HCT116 (cell line): ENCODE data around the gene SENP1. TPM values are rescaled to one million over a fixed set of nuclear protein-coding genes. Genes with fewer than 3 reads are reported as not detected.

ENCODE experiments used
- ATAC-seq: fragments of 200-7000 bp; cut with Tn5 transposase; 2 replicates; pipeline ENCODE4 v1.9.1; 2020; ENCODE audit warnings: mild to moderate bottlenecking, moderate library complexity
- BruUV-seq: library from RNA; stranded (reverse); fragments of 400-500 nt; replicated peaks from 2 replicates; lab custom pipeline; 2021; lab: Mats Ljungman, UMichigan
- CTCF ChIA-PET: fragments of 300-600 bp; sonication (Branson Sonifier 250); formaldehyde crosslinking; loops from one replicate; lab custom pipeline; 2021; ENCODE audit warnings: antibody characterized with exemption; lab: Charles Lee
- POLR2A ChIA-PET: fragments of 300-600, 350-600 bp; sonication (Branson Sonifier 250); formaldehyde crosslinking; loops from one replicate; lab custom pipeline; 2021; ENCODE audit warnings: antibody characterized with exemption; lab: Charles Lee
- RAD21 ChIA-PET, 2 experiments: fragments of 300-600 bp; sonication (Branson Sonifier 250); formaldehyde crosslinking; loops; one replicate each; lab custom pipeline; 2023; ENCODE audit warnings: low total read pairs in 2 of 2; ENCODE audit not compliant: uncharacterized antibody in 2 of 2, unreplicated experiment in 2 of 2, low non-redundant PET in 1 of 2; lab: Charles Lee
- DNase-seq: peaks from one replicate; pipeline ENCODE4 v3.0.0-alpha.2; 2010; ENCODE audit warnings: low read depth, low spot score
- H2AFZ ChIP-seq: fragments of 200-600 bp; shearing (Covaris generic), sonication (generic); 2 replicates; pipeline ENCODE4 v1.6.1; 2017; ENCODE audit warnings: low read depth, mixed run types, mixed read lengths, antibody characterized with exemption, low read length; ENCODE audit not compliant: poor library complexity, severe bottlenecking
- H3K27ac ChIP-seq: 2 replicates; pipeline ENCODE4 v1.5.1; 2012; ENCODE audit warnings: low read depth, low read length
- H3K27me3 ChIP-seq: fragments of 200-600 bp; sonication (generic); 2 replicates; pipeline ENCODE4 v1.6.1; 2016; ENCODE audit warnings: mixed run types, low read length, mixed read lengths; ENCODE audit not compliant: insufficient read depth
- H3K36me3 ChIP-seq, 2 experiments: fragments of 200-500 bp in 1 of 2; fragments of 200-600 bp in 1 of 2; sonication (Bioruptor generic) in 1 of 2; sonication (generic) in 1 of 2; 2 replicates each; pipeline versions ENCODE4 v1.5.1 to v1.6.1; 2014 to 2016; ENCODE audit warnings: low read length in 2 of 2, inconsistent platforms in 1 of 2, mixed read lengths in 1 of 2, mixed run types in 1 of 2; ENCODE audit not compliant: insufficient read depth in 2 of 2, control insufficient read depth in 1 of 2
- H3K4me1 ChIP-seq, 2 experiments: fragments of 200-600 bp in 1 of 2; sonication (generic) in 1 of 2; 2 replicates each; pipeline versions ENCODE4 v1.5.1 to v1.6.1; 2012 to 2017; ENCODE audit warnings: low read length in 2 of 2, inconsistent platforms in 1 of 2, mild to moderate bottlenecking in 1 of 2, mixed read lengths in 1 of 2, mixed run types in 1 of 2, moderate library complexity in 1 of 2; ENCODE audit not compliant: insufficient read depth in 2 of 2, control insufficient read depth in 1 of 2
- H3K4me2 ChIP-seq: fragments of 200-600 bp; sonication (generic); 2 replicates; pipeline ENCODE4 v1.6.1; 2017; ENCODE audit warnings: mixed run types, low read length, mixed read lengths
- H3K4me3 ChIP-seq, 2 experiments: fragments of 200-600 bp in 1 of 2; sonication (generic) in 1 of 2; replicated peaks in 1 of 2; 2 replicates each; pipeline ENCODE4 v1.5.1; 2011 to 2016; ENCODE audit warnings: low read length in 2 of 2, control low read depth in 1 of 2, low read depth in 1 of 2, mild to moderate bottlenecking in 1 of 2, mixed read lengths in 1 of 2, mixed run types in 1 of 2
- H3K79me2 ChIP-seq: fragments of 200-600 bp; sonication (generic); 2 replicates; pipeline ENCODE4 v1.6.1; 2017; ENCODE audit warnings: mild to moderate bottlenecking, mixed run types, low read length, moderate library complexity, mixed read lengths; ENCODE audit not compliant: insufficient read depth
- H3K9ac ChIP-seq: fragments of 200-600 bp; sonication (generic); 2 replicates; pipeline ENCODE4 v1.6.1; 2016; ENCODE audit warnings: low read length, mixed read lengths
- H3K9me2 ChIP-seq: fragments of 200-600 bp; sonication (generic), shearing (Covaris generic); 2 replicates; pipeline ENCODE4 v1.6.1; 2017; ENCODE audit warnings: mixed run types, mild to moderate bottlenecking, moderate library complexity; ENCODE audit not compliant: insufficient read depth
- H3K9me3 ChIP-seq, 2 experiments: fragments of 200-500 bp in 1 of 2; fragments of 200-600 bp in 1 of 2; sonication (Bioruptor generic) in 1 of 2; sonication (generic) in 1 of 2; 2 replicates each; pipeline ENCODE4 v1.6.1; 2014 to 2017; ENCODE audit warnings: low read length in 2 of 2, mixed read lengths in 2 of 2, inconsistent platforms in 1 of 2, low read depth in 1 of 2, mild to moderate bottlenecking in 1 of 2, mixed run types in 1 of 2, moderate library complexity in 1 of 2; ENCODE audit not compliant: control insufficient read depth in 1 of 2, insufficient read depth in 1 of 2
- H4K20me1 ChIP-seq: fragments of 200-600 bp; sonication (generic), shearing (Covaris generic); 2 replicates; pipeline ENCODE4 v1.6.1; 2017; ENCODE audit warnings: mixed run types, mild to moderate bottlenecking, moderate library complexity; ENCODE audit not compliant: insufficient read depth
- CEBPB ChIP-seq: IDR thresholded peaks from 2 replicates; pipeline ENCODE4 v1.6.1; 2012; ENCODE audit warnings: low read depth
- FOSL1 ChIP-seq: IDR thresholded peaks from 2 replicates; pipeline ENCODE4 v1.6.1; 2012; ENCODE audit warnings: low read depth
- MAX ChIP-seq: IDR thresholded peaks from 2 replicates; pipeline ENCODE4 v1.6.1; 2012
- RAD21 ChIP-seq: IDR thresholded peaks from 2 replicates; pipeline ENCODE4 v1.6.1; 2012; ENCODE audit warnings: low read depth, mild to moderate bottlenecking
- SRF ChIP-seq: IDR thresholded peaks from 2 replicates; pipeline ENCODE4 v1.6.1; 2012; ENCODE audit warnings: low read depth
- ZNF274 ChIP-seq: fragments of 200-500 bp; sonication (Bioruptor generic); IDR thresholded peaks from 2 replicates; pipeline ENCODE4 v1.6.1; 2014; ENCODE audit warnings: mild to moderate bottlenecking, low read depth, low read length, inconsistent platforms
- intact Hi-C: fragments of 100-400 bp; cut with micrococcal nuclease; formaldehyde crosslinking; loops from 2 replicates; pipeline ENCODE4 v1.10.0; 2022
- total RNA-seq: library from RNA; stranded (reverse); gene quantifications from one replicate; pipeline ENCODE4 v1.2.1, GENCODE V29; 2021; ENCODE audit not compliant: unreplicated experiment

The SENP1 gene
- total RNA-seq, 1 experiment from 2014 or later: 17.7 TPM

GRCh38 chr12:48000878-48001504, 104.9 kb downstream of the SENP1 start:
- Histone ChIP-seq H3K27me3 (peaks cover 14% of the 10 kb centered on the region; the same call in 1 of the 2 replicates), H4K20me1 (no peaks in the 10 kb centered on the region), H3K4me2 (peak overlapping the region; percentile 96), H3K27ac (no peak overlapping the region), H3K9me3 (no peaks in the 10 kb centered on the region), H3K79me2 (no peaks in the 10 kb centered on the region), H3K9ac (peak overlapping the region; percentile 51), H3K36me3 (no peaks in the 10 kb centered on the region), H2AFZ (peak overlapping the region; percentile 95), H3K4me3 (peak overlapping the region; percentile 64 to 70), H3K4me1 (peaks cover 9 to 21% of the 10 kb centered on the region in 2 experiments), H3K9me2 (no peaks in the 10 kb centered on the region)
- DNase-seq: peak; percentile 1
- ATAC-seq: peak; percentile 69
- peak; percentile 43; the same call in 1 of the 2 replicates for TF ChIP-seq MAX
- TF ChIP-seq SRF: no peak
- BruUV-seq: no TSS peak
- RAD21 ChIA-PET: no interaction called here
- intact Hi-C loops: no loop called here
- POLR2A ChIA-PET: no interaction called here
- CTCF ChIA-PET: no interaction called here

GRCh38 chr12:47999816-48000215, 106.1 kb downstream of the SENP1 start:
- Histone ChIP-seq H3K9me2 (no peaks in the 10 kb centered on the region), H3K9me3 (no peaks in the 10 kb centered on the region), H3K27ac (no peak overlapping the region), H3K4me1 (peaks cover 9 to 21% of the 10 kb centered on the region in 2 experiments), H3K36me3 (no peaks in the 10 kb centered on the region), H3K79me2 (no peaks in the 10 kb centered on the region), H3K27me3 (peaks cover 23% of the 10 kb centered on the region; the same call in 1 of the 2 replicates), H2AFZ (no peak overlapping the region), H3K4me2 (no peak overlapping the region), H3K9ac (no peak overlapping the region), H3K4me3 (no peak overlapping the region), H4K20me1 (no peaks in the 10 kb centered on the region)
- RAD21 ChIA-PET: no interaction called here
- intact Hi-C loops: no loop called here
- BruUV-seq: no TSS peak
- ATAC-seq (no peak), DNase-seq (no peak)
- CTCF ChIA-PET: no interaction called here
- POLR2A ChIA-PET: no interaction called here
- TF ChIP-seq FOSL1: no peak
- no peak for TF ChIP-seq ZNF274
- no peak for TF ChIP-seq RAD21
- no peak for TF ChIP-seq CEBPB
